Tibial nerve (tissue), 4 donors: ENCODE measurements around the gene PIGR. TPM values are rescaled to one million over a fixed set of nuclear protein-coding genes. Genes with fewer than 3 reads are reported as not detected.

ENCODE experiments used
- DNase-seq, 2 donors: peaks; one replicate each; pipeline ENCODE4 v3.0.0-alpha.2; 2019; ENCODE audit warnings: low spot score in 2 of 2
- H3K27ac ChIP-seq, 4 donors: fragments of 200-600 bp; sonication (generic) in 3 of 4; one replicate each; pipeline ENCODE4 v1.5.1; 2017 to 2019; ENCODE audit warnings: mild to moderate bottlenecking in 1 of 4
- H3K27me3 ChIP-seq, 2 donors: fragments of 200-600 bp; sonication (generic) in 1 of 2; one replicate each; pipeline versions ENCODE4 v1.5.1 to v1.6.0; 2017 to 2019
- H3K36me3 ChIP-seq, 3 donors: fragments of 200-600 bp; sonication (generic); one replicate each; pipeline ENCODE4 v1.5.1; 2018 to 2019
- H3K4me1 ChIP-seq, 4 donors: fragments of 200-600 bp; sonication (generic) in 3 of 4; one replicate each; pipeline ENCODE4 v1.5.1; 2017 to 2019
- H3K4me3 ChIP-seq, 4 donors: fragments of 200-600 bp; sonication (generic) in 3 of 4; one replicate each; pipeline ENCODE4 v1.5.1; 2017 to 2019; ENCODE audit warnings: mild to moderate bottlenecking in 1 of 4, moderate library complexity in 1 of 4
- H3K9me3 ChIP-seq, 4 donors: fragments of 200-600 bp; sonication (generic) in 3 of 4; one replicate each; pipeline ENCODE4 v1.5.1; 2017 to 2019
- EP300 ChIP-seq, 2 donors: sonication (generic); formaldehyde crosslinking; IDR thresholded peaks; one replicate each; pipeline ENCODE4 v1.6.1; 2017; ENCODE audit warnings: antibody characterized with exemption in 2 of 2, mild to moderate bottlenecking in 1 of 2
- POLR2A ChIP-seq, 2 donors: fragments of 450-650 bp; IDR thresholded peaks; one replicate each; pipeline ENCODE4 v1.6.1; 2017; ENCODE audit warnings: antibody characterized with exemption in 2 of 2, mild to moderate bottlenecking in 2 of 2, moderate library complexity in 2 of 2
- WGBS, 2 donors: methylation state at CpG; one replicate each; pipeline ENCODE4 v1.1.5; 2018; 5-methylcytosine and 5-hydroxymethylcytosine counted together
- total RNA-seq, 4 donors: library from RNA; depleted of rRNA; stranded (reverse); fragments of >200 nt; gene quantifications; one replicate each; pipeline ENCODE4 v1.1.0, GENCODE V29; 2016
- TF ChIP-seq, protein P1 (sequence below), 5 experiments: fragments of 200-600 bp in 3 of 5; fragments of 450-650 bp in 2 of 5; sonication (generic) in 3 of 5; IDR thresholded peaks; one replicate each; pipeline ENCODE4 v1.5.1; 2016 to 2019; ENCODE audit warnings: antibody characterized with exemption in 5 of 5, mild to moderate bottlenecking in 3 of 5, moderate library complexity in 2 of 5

PIGR gene
- total RNA-seq, 4 donors from 2014 or later, result 0.22 TPM; not detected in 3

DNA sequence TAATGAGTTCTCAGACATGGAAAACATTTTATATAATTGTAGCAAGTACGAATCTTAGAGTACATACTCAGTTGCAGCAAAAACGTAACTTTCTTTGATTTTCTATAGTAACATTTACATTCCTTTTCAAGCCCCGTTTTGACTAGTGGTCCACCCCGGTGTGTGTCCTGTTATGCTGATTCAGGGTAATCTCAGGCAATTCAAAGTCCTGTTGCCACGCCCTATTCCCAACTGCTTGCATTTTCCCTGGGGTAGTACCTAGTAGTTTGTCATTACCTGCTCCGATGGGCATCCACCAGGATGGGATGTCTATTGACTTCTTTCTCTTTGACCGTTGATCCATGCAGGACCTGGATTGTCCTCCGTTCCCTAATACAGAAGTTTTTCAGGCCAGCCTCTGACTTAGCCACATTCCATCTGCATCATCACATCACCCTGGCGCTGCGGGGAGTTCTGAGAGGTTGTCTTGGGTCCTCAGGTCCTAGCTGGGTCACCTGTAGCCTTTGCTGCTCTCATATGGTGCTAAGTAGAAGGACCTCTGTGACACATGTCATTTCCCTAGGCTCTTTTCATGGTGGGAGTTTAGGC is 39.0 kb upstream of the PIGR start:
- H3K4me3 ChIP-seq, result no peak overlapping the region
- H3K27me3 ChIP-seq, result no peaks in the 10 kb centered on the region
- H3K27ac ChIP-seq, result no peak overlapping the region
- no peak for DNase-seq
- H3K9me3 ChIP-seq, result no peaks in the 10 kb centered on the region
- TF ChIP-seq POLR2A (IDR thresholded peaks at IDR 0.05) (no peak), EP300 (IDR thresholded peaks at IDR 0.05) (no peak)
- TF ChIP-seq, protein P1, sequence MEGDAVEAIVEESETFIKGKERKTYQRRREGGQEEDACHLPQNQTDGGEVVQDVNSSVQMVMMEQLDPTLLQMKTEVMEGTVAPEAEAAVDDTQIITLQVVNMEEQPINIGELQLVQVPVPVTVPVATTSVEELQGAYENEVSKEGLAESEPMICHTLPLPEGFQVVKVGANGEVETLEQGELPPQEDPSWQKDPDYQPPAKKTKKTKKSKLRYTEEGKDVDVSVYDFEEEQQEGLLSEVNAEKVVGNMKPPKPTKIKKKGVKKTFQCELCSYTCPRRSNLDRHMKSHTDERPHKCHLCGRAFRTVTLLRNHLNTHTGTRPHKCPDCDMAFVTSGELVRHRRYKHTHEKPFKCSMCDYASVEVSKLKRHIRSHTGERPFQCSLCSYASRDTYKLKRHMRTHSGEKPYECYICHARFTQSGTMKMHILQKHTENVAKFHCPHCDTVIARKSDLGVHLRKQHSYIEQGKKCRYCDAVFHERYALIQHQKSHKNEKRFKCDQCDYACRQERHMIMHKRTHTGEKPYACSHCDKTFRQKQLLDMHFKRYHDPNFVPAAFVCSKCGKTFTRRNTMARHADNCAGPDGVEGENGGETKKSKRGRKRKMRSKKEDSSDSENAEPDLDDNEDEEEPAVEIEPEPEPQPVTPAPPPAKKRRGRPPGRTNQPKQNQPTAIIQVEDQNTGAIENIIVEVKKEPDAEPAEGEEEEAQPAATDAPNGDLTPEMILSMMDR (IDR thresholded peaks at IDR 0.05), result no peak
- no peaks in the 10 kb centered on the region for H3K4me1 ChIP-seq
- H3K36me3 ChIP-seq, result no peaks in the 10 kb centered on the region
- 62 to 65% methylated on average over 10 of the region's 10 CpGs for WGBS, 2 donors

DNA sequence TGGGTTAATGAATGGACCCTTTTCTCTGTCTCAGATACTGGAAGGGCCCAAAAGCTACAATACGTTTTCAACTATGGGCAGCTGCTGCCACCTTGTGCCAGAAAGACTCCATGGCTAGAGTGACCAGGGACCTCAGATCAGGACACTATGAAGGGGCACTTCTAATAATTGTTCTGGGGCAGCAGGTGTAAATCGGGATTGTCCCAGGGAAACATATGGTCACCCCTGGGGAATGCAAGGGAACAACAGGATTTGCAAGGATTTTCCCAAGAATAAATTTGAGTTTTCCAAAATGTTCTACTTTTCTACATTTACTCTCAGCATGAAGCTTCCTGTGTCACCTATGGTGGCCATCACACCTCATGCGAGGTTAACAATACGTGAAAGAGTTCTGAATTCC is 36.0 kb upstream of the PIGR start:
- WGBS, 2 donors, result 24 to 26% methylated on average over 4 of the region's 4 CpGs
- DNase-seq, result peak in 1 of 2 donors; percentile 57
- Histone ChIP-seq H3K27me3 (no peaks in the 10 kb centered on the region), H3K9me3 (no peaks in the 10 kb centered on the region), H3K27ac (no peak overlapping the region), H3K36me3 (no peaks in the 10 kb centered on the region), H3K4me1 (no peaks in the 10 kb centered on the region), H3K4me3 (no peak overlapping the region)
- TF ChIP-seq, protein P1 (IDR thresholded peaks at IDR 0.05), result peak in 4 of 5 experiments; percentile 61 to 64 (median 64)
- TF ChIP-seq POLR2A (IDR thresholded peaks at IDR 0.05), result no peak
- no peak for TF ChIP-seq EP300 (IDR thresholded peaks at IDR 0.05)

DNA sequence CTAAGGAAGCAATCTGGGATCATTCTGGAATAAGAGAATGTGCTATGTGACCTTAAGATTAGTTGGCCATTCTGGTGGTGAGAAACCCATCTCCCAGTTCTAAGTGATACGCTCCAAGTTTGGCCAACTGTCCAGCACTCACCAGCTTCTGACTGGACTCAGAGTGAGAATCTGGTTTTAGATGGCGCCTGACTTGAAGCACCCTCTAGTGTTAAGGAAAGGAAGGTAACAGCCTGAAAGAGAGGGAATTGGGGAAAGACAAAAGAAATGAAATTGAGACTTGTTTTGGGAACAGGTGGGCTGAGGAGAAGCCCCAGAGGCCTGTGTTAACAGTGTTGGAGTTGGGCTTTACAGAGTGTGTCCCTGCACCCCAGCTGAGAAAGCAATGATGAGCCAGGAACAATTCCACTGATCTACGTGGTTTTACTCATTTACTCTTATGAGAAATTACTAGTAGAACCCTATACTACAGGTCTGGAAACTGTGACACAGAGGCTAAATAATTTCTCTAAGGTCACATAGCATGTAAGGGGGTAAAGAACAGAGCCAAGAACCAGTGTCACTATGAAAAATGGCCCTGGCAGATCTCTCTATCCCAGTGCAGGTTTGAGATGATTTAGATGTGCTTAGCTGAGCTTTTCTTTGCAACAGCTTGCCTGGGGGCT is 33.2 kb upstream of the PIGR start:
- Histone ChIP-seq H3K27me3 (no peaks in the 10 kb centered on the region), H3K4me1 (no peaks in the 10 kb centered on the region), H3K9me3 (no peaks in the 10 kb centered on the region), H3K27ac (no peak overlapping the region), H3K4me3 (no peak overlapping the region), H3K36me3 (no peaks in the 10 kb centered on the region)
- no peak for DNase-seq
- TF ChIP-seq, protein P1 (IDR thresholded peaks at IDR 0.05), result peak in 3 of 5 experiments; percentile 18 to 26 (median 18)
- TF ChIP-seq EP300 (IDR thresholded peaks at IDR 0.05) (no peak), POLR2A (IDR thresholded peaks at IDR 0.05) (no peak)
- 79 to 82% methylated on average over 3 of the region's 3 CpGs for WGBS, 2 donors

DNA sequence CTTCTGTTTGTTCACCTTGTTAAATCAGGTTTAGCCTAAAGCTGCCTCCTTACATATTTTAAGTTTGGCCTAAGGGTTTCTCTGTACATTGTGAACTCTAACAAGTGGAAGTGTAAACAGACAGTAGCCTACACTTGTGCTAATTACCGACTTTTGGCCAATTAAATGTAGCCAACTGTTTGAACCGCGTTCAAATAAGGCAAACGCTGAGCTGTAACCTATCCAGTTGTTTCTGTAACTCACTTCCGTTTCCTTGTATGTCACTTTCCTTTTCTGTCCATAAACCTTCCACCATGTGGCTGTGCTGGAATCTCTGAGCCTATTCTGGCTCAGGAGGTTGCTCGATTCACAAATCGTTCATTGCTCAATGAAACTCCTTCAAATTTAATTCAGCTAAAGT is 32.0 kb upstream of the PIGR start:
- TF ChIP-seq EP300 (IDR thresholded peaks at IDR 0.05), result no peak
- no peak for TF ChIP-seq POLR2A (IDR thresholded peaks at IDR 0.05)
- TF ChIP-seq, protein P1 (IDR thresholded peaks at IDR 0.05), result no peak
- no peaks in the 10 kb centered on the region for H3K4me1 ChIP-seq
- H3K36me3 ChIP-seq, result no peaks in the 10 kb centered on the region
- no peaks in the 10 kb centered on the region for H3K9me3 ChIP-seq
- no peak overlapping the region for H3K4me3 ChIP-seq
- no peak for DNase-seq
- H3K27ac ChIP-seq, result no peak overlapping the region
- H3K27me3 ChIP-seq, result no peaks in the 10 kb centered on the region
- 84 to 93% methylated on average over 7 of the region's 7 CpGs for WGBS, 2 donors

DNA sequence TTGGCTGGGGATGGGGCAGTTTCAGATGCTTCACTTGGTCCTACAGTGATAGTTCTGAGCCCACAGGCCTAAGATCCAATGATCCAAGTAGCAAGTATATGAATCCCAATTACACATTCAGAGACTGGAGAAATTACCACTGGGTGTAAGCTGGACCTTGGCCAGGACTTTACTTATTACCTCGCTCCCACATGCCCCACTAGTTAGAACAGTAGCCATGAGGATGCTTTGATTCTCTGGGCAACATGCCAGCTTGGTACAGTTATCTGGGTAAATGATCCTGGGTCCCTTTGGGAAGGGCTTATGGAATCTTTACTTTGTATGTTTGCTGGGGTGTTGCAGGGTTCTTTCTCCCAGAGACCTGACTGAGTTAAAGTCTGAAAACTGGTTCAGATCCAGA is 29.0 kb upstream of the PIGR start:
- Histone ChIP-seq H3K4me1 (no peaks in the 10 kb centered on the region), H3K4me3 (no peak overlapping the region), H3K27me3 (no peaks in the 10 kb centered on the region), H3K27ac (no peak overlapping the region), H3K9me3 (no peaks in the 10 kb centered on the region), H3K36me3 (no peaks in the 10 kb centered on the region)
- WGBS, 2 donors, result 75 to 85% methylated on average over 1 of the region's 1 CpG
- TF ChIP-seq POLR2A (IDR thresholded peaks at IDR 0.05) (no peak), EP300 (IDR thresholded peaks at IDR 0.05) (no peak)
- TF ChIP-seq, protein P1 (IDR thresholded peaks at IDR 0.05), result no peak
- DNase-seq, result no peak
